PC-9 (cell line): Measurements from ENCODE around the gene ATP13A5. TPM values are rescaled to one million over a fixed set of nuclear protein-coding genes. Genes with fewer than 3 reads are reported as not detected.

Source experiments
- BruUV-seq: library from RNA; stranded (reverse); fragments of 400-500 nt; replicated peaks from 2 replicates; lab custom pipeline; 2021; lab: Mats Ljungman, UMichigan
- CTCF ChIA-PET: fragments of 300-600 bp; sonication (Branson Sonifier 250); formaldehyde crosslinking; loops from one replicate; lab custom pipeline; 2022; ENCODE audit warnings: antibody characterized with exemption; lab: Charles Lee
- POLR2A ChIA-PET: fragments of 300-600 bp; sonication (Branson Sonifier 250); formaldehyde crosslinking; loops from one replicate; lab custom pipeline; 2022; ENCODE audit warnings: antibody characterized with exemption; ENCODE audit not compliant: unreplicated experiment; lab: Charles Lee
- DNase-seq, 2 experiments: peaks; one replicate each; pipeline versions ENCODE4 v3.0.0 to v3.0.0-alpha.2; 2015 to 2022; ENCODE audit warnings: mixed read lengths in 1 of 2
- H2AFZ ChIP-seq: fragments of 200-600 bp; sonication (generic); 2 replicates; pipeline ENCODE4 v1.8.1; 2017; ENCODE audit warnings: antibody characterized with exemption
- H3F3A ChIP-seq: fragments of 200-600 bp; sonication (generic); 2 replicates; pipeline ENCODE4 v1.8.1; 2017; ENCODE audit warnings: antibody characterized with exemption, mild to moderate bottlenecking, low read depth; ENCODE audit not compliant: insufficient read depth
- H3K27ac ChIP-seq: fragments of 200-600 bp; sonication (generic); 2 replicates; pipeline ENCODE4 v1.6.1; 2016; ENCODE audit warnings: mixed run types
- H3K27me3 ChIP-seq: fragments of 200-600 bp; sonication (generic); 2 replicates; pipeline ENCODE4 v1.6.1; 2016; ENCODE audit warnings: low read depth, mixed run types; ENCODE audit not compliant: insufficient read depth
- H3K36me3 ChIP-seq: fragments of 200-600 bp; sonication (generic); 2 replicates; pipeline ENCODE4 v1.6.1; 2016; ENCODE audit warnings: low read depth, mixed run types
- H3K4me1 ChIP-seq: fragments of 200-600 bp; sonication (generic); replicated peaks from 2 replicates; pipeline ENCODE4 v1.6.1; 2016; ENCODE audit warnings: mixed run types; ENCODE audit not compliant: insufficient read depth
- H3K4me2 ChIP-seq: fragments of 200-600 bp; sonication (generic); 2 replicates; pipeline ENCODE4 v1.6.1; 2017; ENCODE audit warnings: mixed run types
- H3K4me3 ChIP-seq: fragments of 200-600 bp; sonication (generic); 2 replicates; pipeline ENCODE4 v1.6.1; 2016; ENCODE audit warnings: mixed run types
- H3K79me2 ChIP-seq: fragments of 200-600 bp; sonication (generic); 2 replicates; pipeline ENCODE4 v1.6.1; 2017; ENCODE audit warnings: low read depth, mixed run types
- H3K9me2 ChIP-seq: fragments of 200-600 bp; sonication (generic); 2 replicates; pipeline ENCODE4 v1.8.1; 2017; ENCODE audit warnings: mild to moderate bottlenecking; ENCODE audit not compliant: insufficient read depth
- H3K9me3 ChIP-seq: fragments of 200-600 bp; sonication (generic); 2 replicates; pipeline ENCODE4 v1.8.1; 2016; ENCODE audit warnings: low read depth; ENCODE audit not compliant: insufficient read depth
- H4K20me1 ChIP-seq: fragments of 200-600 bp; sonication (generic); 2 replicates; pipeline ENCODE4 v1.8.1; 2017; ENCODE audit not compliant: insufficient read depth
- CTCF ChIP-seq: fragments of 200-600 bp; sonication (generic); conservative IDR thresholded peaks from 2 replicates; pipeline ENCODE4 v1.6.1; 2017; ENCODE audit warnings: mixed run types, antibody characterized with exemption, mild to moderate bottlenecking, moderate library complexity
- EZH2 ChIP-seq: fragments of 200-600 bp; sonication (generic); IDR thresholded peaks from 2 replicates; pipeline ENCODE4 v1.8.0; 2017; ENCODE audit warnings: antibody characterized with exemption, low read depth
- intact Hi-C: fragments of 100-400 bp; cut with micrococcal nuclease; formaldehyde crosslinking; loops from one replicate; pipeline ENCODE4 v1.10.0; 2022; ENCODE audit not compliant: unreplicated experiment
- total RNA-seq: library from RNA; stranded (reverse); gene quantifications from 2 replicates; pipeline ENCODE4 v1.2.3, GENCODE V29; 2021

ATP13A5 gene
- total RNA-seq, 1 experiment from 2014 or later: not detected

GRCh38 chr3:193262707-193263106, 115.8 kb downstream of the ATP13A5 start:
- intact Hi-C loops: no loop called here
- Histone ChIP-seq H3K27me3 (no peaks in the 10 kb centered on the region), H3K9me3 (no peaks in the 10 kb centered on the region), H2AFZ (no peak overlapping the region), H4K20me1 (no peaks in the 10 kb centered on the region), H3F3A (no peaks in the 10 kb centered on the region), H3K9me2 (no peaks in the 10 kb centered on the region), H3K4me1 (no peaks in the 10 kb centered on the region), H3K36me3 (no peaks in the 10 kb centered on the region), H3K27ac (no peak overlapping the region), H3K4me2 (no peak overlapping the region), H3K4me3 (no peak overlapping the region), H3K79me2 (no peaks in the 10 kb centered on the region)
- DNase-seq: no peak
- POLR2A ChIA-PET: no interaction called here
- TF ChIP-seq EZH2 (no peak), CTCF (0 out of 2 replicates have a peak, but pooled peaks have one; percentile 22)
- BruUV-seq: no TSS peak
- CTCF ChIA-PET: no interaction called here

GRCh38 chr3:193261970-193262369, 116.6 kb downstream of the ATP13A5 start:
- no peaks in the 10 kb centered on the region for H3K36me3 ChIP-seq
- ChIA-PET POLR2A (no interaction called here), CTCF (no interaction called here)
- H3K27me3 ChIP-seq: no peaks in the 10 kb centered on the region
- H3K4me2 ChIP-seq: no peak overlapping the region
- TF ChIP-seq CTCF: no peak
- no peak for TF ChIP-seq EZH2
- no peaks in the 10 kb centered on the region for H3K4me1 ChIP-seq
- no peaks in the 10 kb centered on the region for H3K9me2 ChIP-seq
- H3K79me2 ChIP-seq: no peaks in the 10 kb centered on the region
- intact Hi-C loops: no loop called here
- H3K4me3 ChIP-seq: no peak overlapping the region
- H3K27ac ChIP-seq: no peak overlapping the region
- no TSS peak for BruUV-seq
- no peak for DNase-seq
- H2AFZ ChIP-seq: no peak overlapping the region
- no peaks in the 10 kb centered on the region for H3F3A ChIP-seq
- H3K9me3 ChIP-seq: no peaks in the 10 kb centered on the region
- no peaks in the 10 kb centered on the region for H4K20me1 ChIP-seq

- no peaks in the 10 kb centered on the region for H3K9me3 ChIP-seq
- no peak overlapping the region for H3K4me3 ChIP-seq
- no peaks in the 10 kb centered on the region for H3K36me3 ChIP-seq
- no peaks in the 10 kb centered on the region for H3K79me2 ChIP-seq
- BruUV-seq: no TSS peak
- no peak for TF ChIP-seq EZH2
- peak; percentile 22 for TF ChIP-seq CTCF
- CTCF ChIA-PET: no interaction called here
- H3K4me2 ChIP-seq: no peak overlapping the region
- H3K4me1 ChIP-seq: no peaks in the 10 kb centered on the region
- no peak overlapping the region for H3K27ac ChIP-seq
- H3F3A ChIP-seq: no peaks in the 10 kb centered on the region
- POLR2A ChIA-PET: no interaction called here
- H3K27me3 ChIP-seq: peaks cover 6% of the 10 kb centered on the region; the same call in 1 of the 2 replicates
- H2AFZ ChIP-seq: no peak overlapping the region
- H4K20me1 ChIP-seq: no peaks in the 10 kb centered on the region
- intact Hi-C loops: no loop called here
- no peak for DNase-seq
- no peaks in the 10 kb centered on the region for H3K9me2 ChIP-seq
These were observed 124.4 kb downstream of the ATP13A5 start for GRCh38 chr3:193253986-193254660.
